GM19438 (cell line): Measurements from ENCODE around the gene NDRG4.
A peak's percentile ranks its signal among the peaks of the same experiment; 100 is the strongest.

Source experiments
- ATAC-seq: cut with Tn5 transposase; IDR thresholded peaks from one replicate; pipeline ENCODE4 v1.9.1; 2021; ENCODE audit warnings: low read depth; ENCODE audit not compliant: unreplicated experiment

NDRG4 gene

DNA sequence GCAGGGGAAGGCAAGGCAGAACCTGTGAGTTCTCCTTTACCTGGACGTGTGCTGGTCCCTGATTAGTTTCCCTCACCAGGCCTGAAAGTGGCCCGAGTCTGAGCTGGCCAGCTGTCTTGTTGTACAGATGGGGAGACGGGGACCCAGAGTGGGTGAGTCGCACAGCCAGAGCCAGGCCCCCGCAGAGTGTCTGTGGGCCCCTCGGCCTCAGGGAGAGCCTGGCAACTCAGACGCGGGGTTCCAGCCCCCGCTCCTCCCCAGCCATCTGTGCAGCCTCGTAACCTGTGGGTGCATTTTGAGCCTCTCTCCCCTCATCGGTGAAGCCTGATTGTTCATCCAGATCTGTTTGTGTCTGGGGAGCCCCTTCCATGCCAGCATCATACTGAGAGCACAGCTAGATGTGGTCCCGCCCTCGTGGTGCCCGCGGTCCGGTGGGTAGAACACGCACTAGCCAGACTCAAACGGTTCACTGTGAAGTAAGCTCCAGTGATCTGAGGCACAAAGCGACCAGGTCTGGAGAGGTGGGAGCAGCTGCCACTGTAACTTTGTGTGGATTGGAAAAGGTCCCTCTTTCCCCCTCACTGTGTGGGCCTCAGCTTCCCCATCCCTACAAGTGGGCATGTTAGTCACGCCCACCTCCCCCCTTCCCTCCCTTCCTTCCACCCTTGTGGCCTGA lies 6.0 kb upstream of the NDRG4 start:
- ATAC-seq, result no peak

GRCh38 chr16:58494981-58495520 lies 4.9 kb upstream of the NDRG4 start:
- ATAC-seq, result peak; percentile 64

GRCh38 chr16:58495521-58496331 lies 4.2 kb upstream of the NDRG4 start:
- ATAC-seq, result no peak

- no peak for ATAC-seq
These were observed 2.5 kb upstream of the NDRG4 start for GRCh38 chr16:58497468-58497867.

- ATAC-seq, result no peak
These were observed 2.0 kb upstream of the NDRG4 start for GRCh38 chr16:58497935-58498334.

DNA sequence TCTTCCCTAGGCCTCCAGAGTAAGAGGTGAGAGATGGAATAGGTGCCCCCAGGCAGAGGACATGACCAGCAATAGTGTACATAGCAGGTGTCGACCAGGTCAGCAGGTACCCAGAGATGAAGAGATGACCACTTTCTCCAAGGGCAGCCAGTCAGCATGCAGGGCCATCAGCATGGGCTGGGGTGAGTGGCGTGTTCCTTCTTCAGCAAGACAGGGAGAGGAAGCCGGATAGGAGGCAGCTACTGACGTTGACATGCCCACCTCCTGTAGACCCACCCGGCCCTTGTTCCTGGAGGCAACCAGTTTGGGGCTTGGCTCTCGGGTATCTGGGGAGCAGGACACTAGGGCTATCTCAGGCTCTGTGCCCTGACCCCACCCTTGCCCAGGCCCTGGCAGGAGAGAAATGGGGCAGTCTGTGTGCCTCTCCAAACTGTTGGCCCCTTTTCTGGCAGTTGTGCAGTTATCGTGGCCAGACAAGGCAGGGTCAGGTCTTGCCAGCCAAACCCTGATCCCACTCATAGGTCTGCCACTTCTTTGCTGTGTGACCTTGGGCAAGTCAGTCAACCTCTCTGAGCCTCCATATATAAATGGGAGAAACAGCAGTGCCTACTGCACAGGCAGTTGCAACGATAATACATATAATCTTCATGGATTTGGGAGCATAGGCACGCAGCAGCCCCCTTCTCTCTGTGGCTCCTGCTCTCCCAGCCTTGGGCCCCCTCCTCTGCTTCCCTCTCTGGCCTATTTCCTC lies 1.4 kb upstream of the NDRG4 start:
- ATAC-seq, result no peak

- ATAC-seq, result no peak
These were observed 841 bp upstream of the NDRG4 start for GRCh38 chr16:58499092-58499511.

GRCh38 chr16:58500430-58501241 lies 693 bp downstream of the NDRG4 start:
- ATAC-seq, result no peak

DNA sequence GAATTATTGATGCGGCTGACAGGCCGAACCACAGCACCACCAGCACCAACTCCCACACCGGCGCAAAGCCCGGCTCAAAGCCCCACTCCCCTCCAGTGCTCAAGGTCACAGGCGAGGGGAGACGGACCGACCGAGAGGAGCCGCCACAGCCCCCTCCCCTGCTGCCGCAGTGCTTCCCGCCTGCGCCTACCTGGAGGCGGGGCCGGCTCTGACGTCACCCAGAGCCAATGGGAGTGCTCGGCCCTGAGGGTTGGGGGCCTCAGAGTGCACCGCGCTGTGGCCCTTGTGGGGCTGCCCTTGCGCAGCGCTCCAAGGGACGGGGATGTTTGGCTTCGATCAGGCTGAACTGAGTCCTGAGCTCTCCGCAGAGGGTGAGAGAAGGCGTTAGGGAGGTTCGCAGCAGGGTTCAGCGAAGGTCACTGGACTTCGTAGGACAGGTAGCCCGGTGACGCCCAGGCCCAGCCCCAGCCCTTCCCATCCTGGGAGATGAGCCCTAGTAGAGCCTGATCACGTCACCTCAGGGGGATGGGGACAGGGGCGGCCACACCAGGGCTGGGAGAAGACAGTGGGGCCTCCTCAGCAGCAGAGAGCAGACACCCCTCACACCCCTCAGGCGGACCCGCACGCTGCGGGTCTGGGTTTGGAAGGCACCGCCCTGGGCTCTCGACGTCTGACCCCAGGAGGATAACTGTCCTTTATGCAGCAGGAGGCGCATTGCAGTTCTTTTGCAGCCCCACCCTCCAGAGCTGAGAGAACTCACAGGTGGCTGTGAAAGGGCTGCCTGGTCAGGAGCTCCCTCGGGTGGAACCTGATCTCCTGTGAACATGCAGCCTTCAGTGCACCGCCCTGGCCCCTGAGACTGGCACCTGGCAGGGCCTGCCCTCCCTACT lies 1.5 kb downstream of the NDRG4 start:
- ATAC-seq, result no peak

- ATAC-seq, result no peak
These were observed 2.4 kb downstream of the NDRG4 start for GRCh38 chr16:58502217-58502921.

GRCh38 chr16:58503166-58503862 lies 3.4 kb downstream of the NDRG4 start:
- no peak for ATAC-seq

GRCh38 chr16:58503863-58504688 lies 4.1 kb downstream of the NDRG4 start:
- ATAC-seq, result no peak

DNA sequence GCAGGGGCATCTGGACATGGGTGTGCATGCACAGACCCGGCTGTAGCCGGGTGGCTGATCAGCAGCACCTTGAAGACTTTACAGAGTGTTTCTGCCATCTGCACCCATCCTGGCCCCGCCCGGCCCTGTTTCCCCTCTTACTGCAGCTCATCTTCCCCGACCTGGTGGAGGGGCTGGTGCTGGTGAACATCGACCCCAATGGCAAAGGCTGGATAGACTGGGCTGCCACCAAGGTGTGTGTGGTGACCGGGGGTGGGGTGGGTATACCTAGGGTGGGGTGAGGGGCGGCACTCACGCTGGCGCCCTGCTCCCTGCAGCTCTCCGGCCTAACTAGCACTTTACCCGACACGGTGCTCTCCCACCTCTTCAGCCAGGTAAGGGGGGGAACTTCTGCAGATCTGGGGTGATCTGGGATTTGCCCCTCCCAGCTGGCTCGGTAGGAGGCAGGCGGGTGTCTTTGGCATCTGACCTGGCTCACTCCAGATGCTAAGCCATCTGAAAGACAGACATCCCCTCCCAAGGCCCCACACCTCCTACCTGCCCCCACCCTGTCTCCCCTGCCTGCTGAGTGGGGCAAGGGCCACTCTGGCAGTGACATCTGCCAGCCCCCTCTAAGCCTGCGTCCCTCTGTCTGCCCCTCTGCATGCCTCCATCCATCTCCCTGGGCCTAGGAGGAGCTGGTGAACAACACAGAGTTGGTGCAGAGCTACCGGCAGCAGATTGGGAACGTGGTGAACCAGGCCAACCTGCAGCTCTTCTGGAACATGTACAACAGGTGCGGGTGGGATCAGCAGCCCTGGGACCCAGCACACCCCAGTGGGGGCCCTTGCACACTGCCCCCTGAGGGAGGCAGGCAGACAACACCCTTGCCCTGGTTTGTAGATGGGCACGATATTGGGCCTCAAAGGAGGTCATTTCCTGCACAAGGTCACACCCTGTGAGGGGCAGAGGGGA lies 6.6 kb downstream of the NDRG4 start:
- no peak for ATAC-seq

GRCh38 chr16:58507195-58507962 lies 7.4 kb downstream of the NDRG4 start:
- no peak for ATAC-seq

GRCh38 chr16:58507963-58508670 lies 8.2 kb downstream of the NDRG4 start:
- no peak for ATAC-seq
